ENCODE measurements around the gene PARP1.

DNA sequence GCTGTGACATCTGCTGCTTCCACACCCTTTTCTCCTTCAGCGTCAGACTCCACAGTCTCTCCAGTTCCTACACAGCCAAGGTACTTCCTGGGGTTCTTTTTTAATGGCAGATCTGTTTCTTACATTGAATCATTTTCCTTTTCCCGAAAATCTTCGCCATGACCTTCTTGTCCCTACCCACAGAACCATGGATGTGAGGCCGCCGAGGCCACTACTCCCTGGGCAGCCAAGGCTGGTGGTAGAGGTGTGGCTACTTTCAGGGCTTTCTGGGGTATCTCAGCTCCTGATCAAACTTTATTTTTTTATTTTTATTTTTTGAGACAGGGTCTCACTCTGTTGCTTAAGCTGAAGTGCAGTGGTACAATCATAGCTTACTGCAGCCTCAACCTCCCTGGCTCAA lies 89.4 kb downstream of the PARP1 start:
- TF ChIP-seq CTCF (IDR thresholded peaks at IDR 0.05) (no peak), POLR2A (IDR thresholded peaks at IDR 0.05) (no peak), POLR2AphosphoS5 (IDR thresholded peaks at IDR 0.05) (no peak), EP300 (IDR thresholded peaks at IDR 0.05) (no peak)
